Loucy (cell line): ENCODE results near the gene SPATA33.

ENCODE experiments used
- EZH2phosphoT487 ChIP-seq: fragments of 200-600 bp; IDR thresholded peaks from 2 replicates; pipeline ENCODE4 v1.6.1; 2018; ENCODE audit warnings: antibody characterized with exemption, mild to moderate bottlenecking, moderate library complexity, borderline replicate concordance
- TF ChIP-seq, protein P1 (sequence below): fragments of 200-600 bp; sonication (generic); conservative IDR thresholded peaks from 2 replicates; pipeline ENCODE4 v1.5.1; 2014; ENCODE audit warnings: mild to moderate bottlenecking, antibody characterized with exemption, low read length

DNA sequence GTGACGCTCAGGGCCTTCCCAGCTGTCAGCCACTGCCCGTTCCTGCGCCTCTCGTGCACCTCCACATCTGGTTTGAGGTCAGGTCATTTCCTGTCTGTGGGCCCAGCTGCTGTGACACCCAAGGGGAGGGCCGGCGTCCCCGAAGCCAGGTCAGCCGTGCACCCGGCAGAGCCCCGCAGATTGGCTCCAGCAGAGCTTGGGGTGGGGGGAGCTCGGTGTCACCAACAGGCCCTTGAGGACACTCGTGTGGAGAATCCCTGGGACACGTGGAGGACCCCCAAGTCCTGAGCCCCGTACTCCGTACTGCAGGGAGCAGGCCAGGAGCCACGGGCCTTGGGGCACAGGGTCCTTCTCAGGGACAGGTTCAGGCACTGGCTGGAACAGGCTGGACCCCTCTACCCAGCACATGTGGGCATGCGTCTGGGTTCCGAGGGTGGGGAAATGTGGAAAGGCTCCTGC, 39.1 kb downstream of the SPATA33 start:
- TF ChIP-seq, protein P1, sequence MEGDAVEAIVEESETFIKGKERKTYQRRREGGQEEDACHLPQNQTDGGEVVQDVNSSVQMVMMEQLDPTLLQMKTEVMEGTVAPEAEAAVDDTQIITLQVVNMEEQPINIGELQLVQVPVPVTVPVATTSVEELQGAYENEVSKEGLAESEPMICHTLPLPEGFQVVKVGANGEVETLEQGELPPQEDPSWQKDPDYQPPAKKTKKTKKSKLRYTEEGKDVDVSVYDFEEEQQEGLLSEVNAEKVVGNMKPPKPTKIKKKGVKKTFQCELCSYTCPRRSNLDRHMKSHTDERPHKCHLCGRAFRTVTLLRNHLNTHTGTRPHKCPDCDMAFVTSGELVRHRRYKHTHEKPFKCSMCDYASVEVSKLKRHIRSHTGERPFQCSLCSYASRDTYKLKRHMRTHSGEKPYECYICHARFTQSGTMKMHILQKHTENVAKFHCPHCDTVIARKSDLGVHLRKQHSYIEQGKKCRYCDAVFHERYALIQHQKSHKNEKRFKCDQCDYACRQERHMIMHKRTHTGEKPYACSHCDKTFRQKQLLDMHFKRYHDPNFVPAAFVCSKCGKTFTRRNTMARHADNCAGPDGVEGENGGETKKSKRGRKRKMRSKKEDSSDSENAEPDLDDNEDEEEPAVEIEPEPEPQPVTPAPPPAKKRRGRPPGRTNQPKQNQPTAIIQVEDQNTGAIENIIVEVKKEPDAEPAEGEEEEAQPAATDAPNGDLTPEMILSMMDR, result no peak
- no peak for TF ChIP-seq EZH2phosphoT487
